Peyer's patch (tissue), 4 donors: ENCODE results near the gene ZNF844.

Experiments
- POLR2A ChIP-seq, 2 donors: fragments of 450-650 bp; IDR thresholded peaks; one replicate each; pipeline ENCODE4 v1.5.1; 2017; ENCODE audit warnings: antibody characterized with exemption in 2 of 2, mild to moderate bottlenecking in 2 of 2, moderate library complexity in 2 of 2
- TF ChIP-seq, protein P1 (sequence below), 6 experiments: fragments of 450-650 bp in 4 of 6; fragments of 200-600 bp in 2 of 6; sonication (generic) in 1 of 6; IDR thresholded peaks; one replicate each; pipeline ENCODE4 v1.5.1; 2017 to 2019; ENCODE audit warnings: antibody characterized with exemption in 6 of 6, mild to moderate bottlenecking in 3 of 6, moderate library complexity in 1 of 6

GRCh38 chr19:12126707-12127106 lies 62.2 kb downstream of the ZNF844 start:
- TF ChIP-seq, protein P1, sequence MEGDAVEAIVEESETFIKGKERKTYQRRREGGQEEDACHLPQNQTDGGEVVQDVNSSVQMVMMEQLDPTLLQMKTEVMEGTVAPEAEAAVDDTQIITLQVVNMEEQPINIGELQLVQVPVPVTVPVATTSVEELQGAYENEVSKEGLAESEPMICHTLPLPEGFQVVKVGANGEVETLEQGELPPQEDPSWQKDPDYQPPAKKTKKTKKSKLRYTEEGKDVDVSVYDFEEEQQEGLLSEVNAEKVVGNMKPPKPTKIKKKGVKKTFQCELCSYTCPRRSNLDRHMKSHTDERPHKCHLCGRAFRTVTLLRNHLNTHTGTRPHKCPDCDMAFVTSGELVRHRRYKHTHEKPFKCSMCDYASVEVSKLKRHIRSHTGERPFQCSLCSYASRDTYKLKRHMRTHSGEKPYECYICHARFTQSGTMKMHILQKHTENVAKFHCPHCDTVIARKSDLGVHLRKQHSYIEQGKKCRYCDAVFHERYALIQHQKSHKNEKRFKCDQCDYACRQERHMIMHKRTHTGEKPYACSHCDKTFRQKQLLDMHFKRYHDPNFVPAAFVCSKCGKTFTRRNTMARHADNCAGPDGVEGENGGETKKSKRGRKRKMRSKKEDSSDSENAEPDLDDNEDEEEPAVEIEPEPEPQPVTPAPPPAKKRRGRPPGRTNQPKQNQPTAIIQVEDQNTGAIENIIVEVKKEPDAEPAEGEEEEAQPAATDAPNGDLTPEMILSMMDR (IDR thresholded peaks at IDR 0.05): peak in 5 of 6 experiments; percentile 30 to 55 (median 49)
- TF ChIP-seq POLR2A (IDR thresholded peaks at IDR 0.05): no peak
